GM12874 (cell line): Measurements from ENCODE around the gene SRD5A1.

Experiments used
- CTCF ChIP-seq: IDR thresholded peaks from 2 replicates; pipeline ENCODE4 v1.5.1; 2011; ENCODE audit warnings: low read depth, mild to moderate bottlenecking, control low read depth, low read length, moderate library complexity; ENCODE audit not compliant: insufficient read depth

SRD5A1 gene

GRCh38 chr5:6644794-6645241, 11.6 kb downstream of the SRD5A1 start:
- TF ChIP-seq CTCF = no peak

- TF ChIP-seq CTCF = no peak
Observed at GRCh38 chr5:6649186-6649585, 15.9 kb downstream of the SRD5A1 start.

GRCh38 chr5:6649681-6650080, 16.4 kb downstream of the SRD5A1 start:
- no peak for TF ChIP-seq CTCF

DNA sequence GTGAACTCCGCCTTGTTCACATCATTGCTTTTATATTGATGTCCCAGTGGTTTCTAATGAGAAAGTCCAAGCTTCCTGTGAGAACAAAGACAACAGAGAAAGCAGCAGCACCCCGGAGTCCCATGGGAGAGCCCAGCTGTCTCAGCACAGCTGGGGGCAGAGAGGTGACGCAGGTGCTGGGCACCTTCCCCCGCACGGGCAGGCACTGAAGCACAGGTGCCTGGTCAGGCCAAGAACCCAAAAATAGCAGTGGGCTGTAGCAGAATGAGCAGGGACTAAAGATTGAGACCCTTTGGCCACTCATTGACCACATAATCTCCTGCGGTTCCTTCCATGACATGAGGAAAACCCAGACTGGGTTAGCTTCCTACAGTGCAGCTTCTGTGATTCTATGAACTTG, 18.8 kb downstream of the SRD5A1 start:
- no peak for TF ChIP-seq CTCF

DNA sequence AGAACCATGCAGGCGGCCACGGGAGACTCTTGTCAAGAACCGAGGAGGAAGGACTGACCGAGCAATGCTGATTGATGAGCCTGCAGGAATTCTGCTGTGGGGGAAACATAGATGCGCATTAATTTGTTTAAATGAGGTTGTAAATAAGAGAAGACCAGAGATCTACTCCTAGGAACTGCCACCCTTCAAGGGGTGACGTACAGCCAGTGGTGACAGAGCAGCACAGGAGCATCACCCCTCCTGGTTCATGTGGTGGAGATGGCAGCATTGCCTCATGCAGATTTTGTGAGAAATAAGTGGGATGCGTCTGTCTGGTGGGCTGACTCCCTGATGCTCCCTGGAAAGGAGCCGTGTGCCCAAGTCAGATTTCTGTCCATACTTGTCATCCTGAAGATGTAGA, 22.2 kb downstream of the SRD5A1 start:
- TF ChIP-seq CTCF = no peak

DNA sequence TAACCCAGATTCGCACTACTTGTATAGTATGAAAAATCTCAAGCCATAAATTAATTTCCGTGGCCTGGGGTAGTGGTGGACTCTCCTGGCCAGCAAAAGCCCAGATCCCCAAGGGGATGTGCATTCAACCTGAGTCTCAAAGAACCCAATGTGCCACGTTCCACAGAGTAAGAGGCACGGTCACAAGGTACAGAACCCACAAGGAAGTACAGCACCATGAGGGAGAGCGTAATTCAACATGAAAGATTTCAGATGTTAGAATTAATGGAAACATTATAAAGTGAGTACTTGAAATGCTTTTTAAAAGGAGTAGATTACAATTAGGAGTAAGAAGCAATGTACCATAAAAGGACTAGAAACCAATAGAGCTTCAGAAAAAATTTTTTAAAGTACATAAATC, 23.4 kb downstream of the SRD5A1 start:
- no peak for TF ChIP-seq CTCF

DNA sequence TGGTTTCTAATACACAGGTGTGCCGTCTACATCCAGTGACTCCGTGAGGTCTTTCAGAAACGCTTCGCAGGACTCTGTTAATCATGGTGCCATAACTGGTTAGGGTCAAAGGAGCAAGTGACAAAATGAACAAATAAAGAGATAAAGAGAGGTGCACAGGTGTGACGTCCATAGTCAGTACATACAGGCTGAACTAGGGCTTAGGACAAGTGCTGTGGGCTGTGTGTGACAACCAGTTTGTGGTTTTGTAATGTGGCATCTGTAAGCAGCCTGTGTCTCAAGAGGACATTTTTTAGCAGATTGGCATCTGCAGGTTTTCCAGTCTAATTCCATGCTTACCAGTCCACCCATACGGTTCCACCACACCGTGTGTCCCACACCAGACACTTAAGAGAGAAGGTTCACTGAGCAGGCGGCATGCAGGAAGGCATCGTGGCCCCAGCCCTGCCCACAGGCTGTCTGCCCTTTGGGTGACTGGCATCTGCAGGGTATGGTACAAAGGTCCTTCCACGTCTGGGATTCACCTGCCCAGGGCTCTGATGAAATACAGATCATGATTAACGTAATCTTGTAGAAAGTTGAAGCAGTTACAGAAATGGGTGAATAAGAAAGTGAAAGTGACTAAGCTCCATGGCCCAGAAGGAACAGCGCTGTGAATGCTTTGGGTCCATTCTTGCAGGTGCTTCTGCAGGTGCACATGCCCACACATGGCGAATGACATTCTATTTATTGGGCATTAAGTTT, 26.9 kb downstream of the SRD5A1 start:
- no peak for TF ChIP-seq CTCF
